Measurements from ENCODE around the gene PCDH15. TPM values are rescaled to one million over a fixed set of nuclear protein-coding genes. Genes with fewer than 3 reads are reported as not detected.

Gene PCDH15
- total RNA-seq, 1 donor from 2014 or later: not detected

- Histone ChIP-seq H3K4me3 (no peak overlapping the region), H3K27me3 (no peaks in the 10 kb centered on the region), H3K27ac (no peak overlapping the region), H3K4me1 (no peaks in the 10 kb centered on the region), H3K9me3 (no peaks in the 10 kb centered on the region), H3K36me3 (no peaks in the 10 kb centered on the region)
- TF ChIP-seq CTCF (IDR thresholded peaks at IDR 0.05): no peak
- intact Hi-C loops (cut with DNase I): no loop called here
- DNase-seq (ENCODE audit: low spot score in 2 of 2): no peak
Measured at GRCh38 chr10:54745436-54745835, 55.6 kb downstream of the PCDH15 start.

- intact Hi-C loops (cut with DNase I): no loop called here
- H3K4me3 ChIP-seq: no peak overlapping the region
- TF ChIP-seq CTCF (IDR thresholded peaks at IDR 0.05): no peak
Measured at GRCh38 chr10:54742416-54742815, 58.6 kb downstream of the PCDH15 start.

GRCh38 chr10:54728511-54728910 lies 72.5 kb downstream of the PCDH15 start:
- H3K27ac ChIP-seq: no peak overlapping the region
- H3K27me3 ChIP-seq: no peaks in the 10 kb centered on the region
- H3K36me3 ChIP-seq: no peaks in the 10 kb centered on the region
- H3K4me1 ChIP-seq: no peaks in the 10 kb centered on the region
- no peaks in the 10 kb centered on the region for H3K9me3 ChIP-seq
- intact Hi-C loops (cut with DNase I): no loop called here
- TF ChIP-seq CTCF (IDR thresholded peaks at IDR 0.05): no peak
- no peak for DNase-seq (ENCODE audit: low spot score in 2 of 2)
- no peak overlapping the region for H3K4me3 ChIP-seq

More at GRCh38 chr10:54742416-54742815, 58.6 kb downstream of the PCDH15 start:
- Histone ChIP-seq H3K4me1 (no peaks in the 10 kb centered on the region), H3K27me3 (no peaks in the 10 kb centered on the region), H3K9me3 (no peaks in the 10 kb centered on the region), H3K36me3 (no peaks in the 10 kb centered on the region), H3K27ac (no peak overlapping the region)
- no peak for DNase-seq (ENCODE audit: low spot score in 2 of 2)

GRCh38 chr10:54722075-54722474 lies 79.0 kb downstream of the PCDH15 start:
- Histone ChIP-seq H3K27ac (no peak overlapping the region), H3K27me3 (no peaks in the 10 kb centered on the region), H3K9me3 (no peaks in the 10 kb centered on the region), H3K4me1 (no peaks in the 10 kb centered on the region), H3K36me3 (no peaks in the 10 kb centered on the region), H3K4me3 (no peak overlapping the region)
- intact Hi-C loops (cut with DNase I): no loop called here
- DNase-seq (ENCODE audit: low spot score in 2 of 2): no peak
- TF ChIP-seq CTCF (IDR thresholded peaks at IDR 0.05): no peak

GRCh38 chr10:54710918-54711317 lies 90.1 kb downstream of the PCDH15 start:
- H3K9me3 ChIP-seq: no peaks in the 10 kb centered on the region
- H3K27ac ChIP-seq: no peak overlapping the region
- H3K36me3 ChIP-seq: no peaks in the 10 kb centered on the region
- DNase-seq (ENCODE audit: low spot score in 2 of 2): no peak
- no peaks in the 10 kb centered on the region for H3K4me1 ChIP-seq
- no peak overlapping the region for H3K4me3 ChIP-seq
- intact Hi-C loops (cut with DNase I): no loop called here
- TF ChIP-seq CTCF (IDR thresholded peaks at IDR 0.05): no peak
- no peaks in the 10 kb centered on the region for H3K27me3 ChIP-seq

- Histone ChIP-seq H3K27ac (no peak overlapping the region), H3K27me3 (no peaks in the 10 kb centered on the region), H3K4me3 (no peak overlapping the region), H3K4me1 (no peaks in the 10 kb centered on the region), H3K36me3 (no peaks in the 10 kb centered on the region), H3K9me3 (no peaks in the 10 kb centered on the region)
- no peak for TF ChIP-seq CTCF (IDR thresholded peaks at IDR 0.05)
- DNase-seq (ENCODE audit: low spot score in 2 of 2): no peak
- intact Hi-C loops (cut with DNase I): no loop called here
Measured at GRCh38 chr10:54708591-54708990, 92.4 kb downstream of the PCDH15 start.
